Heart left ventricle (tissue), 16 donors: ENCODE data around the gene BRWD1. TPM values are rescaled to one million over a fixed set of nuclear protein-coding genes. Genes with fewer than 3 reads are reported as not detected.
A peak's percentile ranks its signal among the peaks of the same experiment; 100 is the strongest.

Experiments used
- ATAC-seq, 4 donors: fragments of 200-7000 bp; cut with Tn5 transposase; one replicate each; pipeline ENCODE4 v1.9.1; 2020 to 2022; ENCODE audit warnings: moderate library complexity in 4 of 4, mild to moderate bottlenecking in 3 of 4, moderate number of reproducible peaks in 1 of 4
- DNase-seq, 5 donors: peaks; one replicate each; pipeline ENCODE4 v3.0.0-alpha.2; 2020
- H3K27ac ChIP-seq, 12 donors: fragments of 200-600 bp; sonication (generic) in 4 of 12; one replicate each; pipeline versions ENCODE4 v1.5.0 to v1.8.0; 2016 to 2022; ENCODE audit warnings: mild to moderate bottlenecking in 2 of 12
- H3K27me3 ChIP-seq, 9 donors: fragments of 200-600 bp; sonication (generic) in 2 of 9; one replicate each; pipeline versions ENCODE4 v1.5.1 to v1.8.0; 2016 to 2022; ENCODE audit warnings: mild to moderate bottlenecking in 3 of 9
- H3K36me3 ChIP-seq, 9 donors: fragments of 200-600 bp; sonication (generic) in 2 of 9; one replicate each; pipeline versions ENCODE4 v1.5.0 to v1.8.0; 2018 to 2022; ENCODE audit warnings: mild to moderate bottlenecking in 2 of 9
- H3K4me1 ChIP-seq, 12 donors: fragments of 200-600 bp; sonication (generic) in 4 of 12; one replicate each; pipeline versions ENCODE4 v1.5.0 to v1.8.0; 2016 to 2022; ENCODE audit warnings: mild to moderate bottlenecking in 3 of 12
- H3K4me3 ChIP-seq, 12 donors: fragments of 200-600 bp; sonication (generic) in 4 of 12; one replicate each; pipeline versions ENCODE4 v1.5.0 to v1.8.0; 2017 to 2022; ENCODE audit warnings: mild to moderate bottlenecking in 9 of 12, moderate library complexity in 4 of 12
- H3K9me3 ChIP-seq, 12 donors: fragments of 200-600 bp; sonication (generic) in 4 of 12; one replicate each; pipeline versions ENCODE4 v1.5.0 to v1.8.0; 2016 to 2022; ENCODE audit warnings: mild to moderate bottlenecking in 1 of 12
- CTCF ChIP-seq, 12 donors: fragments of 200-600 bp; sonication (generic) in 4 of 12; IDR thresholded peaks; one replicate each; pipeline versions ENCODE4 v1.5.0 to v1.8.0; 2018 to 2022; ENCODE audit warnings: antibody characterized with exemption in 12 of 12, mild to moderate bottlenecking in 5 of 12
- POLR2A ChIP-seq, 2 donors: fragments of 450-650 bp; IDR thresholded peaks; one replicate each; pipeline ENCODE4 v1.6.1; 2017; ENCODE audit warnings: antibody characterized with exemption in 2 of 2, mild to moderate bottlenecking in 2 of 2, moderate library complexity in 2 of 2
- WGBS, 4 donors: extraction: QIAGEN DNeasy Blood & Tissue Kit in 2 of 4; methylation state at CpG; one replicate each; pipeline versions ENCODE4 v1.1.5 to v1.1.7; 2013 to 2018; 5-methylcytosine and 5-hydroxymethylcytosine counted together
- intact Hi-C, 10 donors: fragments of 100-400 bp; cut with DNase I; formaldehyde crosslinking; loops; one replicate each; pipeline versions ENCODE4 v1.11.1 to v1.14.2; 2022
- polyA plus RNA-seq, 2 donors: library from polyadenylated mRNA; stranded (reverse); fragments of 200-250 nt; gene quantifications; one replicate each; pipeline ENCODE4 v1.2.3, GENCODE V29; 2013
- total RNA-seq, 9 donors: library from RNA; depleted of rRNA in 2 of 9; stranded (reverse); fragments of >200 nt in 2 of 9; fragmentation: NEBNext Ultra II Directional in 3 of 9; extraction: Animal tissue kit (Norgen Biotek cat#: 25700) in 3 of 9; gene quantifications; one replicate each; pipeline versions ENCODE4 v1.1.0 to v1.2.4, GENCODE V29; 2016 to 2023
- donor health status: ischemic (EF 13 %, LVEDD 7.1; RV severe dilation, severe dysfunction).
- donor health status: healthy with polysubstance abuse.
- donor health status: DM: no; HTN: yes; CAD: no.
- donor health status: DM: no; HTN: no; CAD: no.
- donor health status: ischemic (EF 25% LVEDD 6.9; RV normal size, moderate dysfunction).
- donor health status: ischemic (EF 25% LVEDD 5.7; RV mildly dilated, moderate dysfunction).
- donor health status: healthy.
- donor health status: DM: yes; HTN: yes; CAD: no.
- donor health status: ischemic (EF 35%, LVEDD 5.7; RV mildly dilated, moderate dysfunction).
- donor health status: nonischemic (EF 11% LVEDD 7.7; RV severe dilation, severe dysfunction).
- donor health status: DM: yes; HTN: yes; CAD: no.
- donor health status: PGD.
- donor health status: ischemic (EF 29% LVEDD 5.4; RV normal size, mild dysfunction).
- donor health status: nonischemic (EF 23%, LVEDD 6.1; RV moderate dilation, normal function).

BRWD1 gene
- total and polyA plus RNA-seq, 11 donors = 9.7 to 44.5 (median 32.0) TPM

GRCh38 chr21:39346671-39347331 lies 33.4 kb upstream of the BRWD1 start:
- Histone ChIP-seq H3K27ac (peak overlapping the region in 8 of 12 donors; percentile 9 to 96 (median 93)), H3K36me3 (peaks cover 0 to 49% (median 38%) of the 10 kb centered on the region in 9 donors), H3K4me3 (peak overlapping the region in 9 of 12 donors; percentile 62 to 93 (median 84)), H3K27me3 (no peaks in the 10 kb centered on the region), H3K4me1 (peaks cover 0 to 40% (median 24%) of the 10 kb centered on the region in 12 donors), H3K9me3 (no peaks in the 10 kb centered on the region)
- intact Hi-C loops = loop anchor here in 5 of 10 donors (2.0 to 5.0 kb wide), 3 partner anchors 32 to 46 kb away; no protein-coding TSS in a partner anchor
- ATAC-seq (no peak), DNase-seq (no peak)
- TF ChIP-seq POLR2A (IDR thresholded peaks at IDR 0.05) (no peak), CTCF (IDR thresholded peaks at IDR 0.05) (no peak)
- 41 to 52% (median 49%) methylated on average over 7 of the region's 7 CpGs for WGBS, 4 donors

- H3K4me1 ChIP-seq = peaks cover 0 to 40% (median 24%) of the 10 kb centered on the region in 12 donors
- intact Hi-C loops = loop anchor here in 5 of 10 donors (2.0 to 5.0 kb wide), 3 partner anchors 31 to 46 kb away; no protein-coding TSS in a partner anchor
- WGBS, 4 donors = 31 to 40% (median 38%) methylated on average over 3 of the region's 3 CpGs
- H3K4me3 ChIP-seq = peak overlapping the region in 2 of 12 donors; percentile 3 to 9
- H3K27ac ChIP-seq = peak overlapping the region in 1 of 12 donors; percentile 9
- ATAC-seq = no peak
- H3K9me3 ChIP-seq = no peaks in the 10 kb centered on the region
- no peak for DNase-seq
- no peaks in the 10 kb centered on the region for H3K27me3 ChIP-seq
- H3K36me3 ChIP-seq = peaks cover 0 to 55% (median 44%) of the 10 kb centered on the region in 9 donors
- no peak for TF ChIP-seq CTCF (IDR thresholded peaks at IDR 0.05)
- TF ChIP-seq POLR2A (IDR thresholded peaks at IDR 0.05) = no peak
Measured at GRCh38 chr21:39346206-39346605, 32.8 kb upstream of the BRWD1 start.

- H3K27ac ChIP-seq = no peak overlapping the region
- 58 to 71% (median 67%) methylated on average over 6 of the region's 6 CpGs for WGBS, 4 donors
Measured at GRCh38 chr21:39345440-39345839, 32.0 kb upstream of the BRWD1 start.

More at GRCh38 chr21:39345440-39345839, 32.0 kb upstream of the BRWD1 start:
- intact Hi-C loops = loop anchor here in 4 of 10 donors (5.0 kb wide), 2 partner anchors 42 to 47 kb away; no protein-coding TSS in a partner anchor
- DNase-seq = no peak
- ATAC-seq = no peak
- H3K27me3 ChIP-seq = no peaks in the 10 kb centered on the region
- peak overlapping the region in 1 of 12 donors; percentile 9 for H3K4me3 ChIP-seq
- H3K4me1 ChIP-seq = peaks cover 0 to 40% (median 24%) of the 10 kb centered on the region in 12 donors
- peaks cover 0 to 60% (median 48%) of the 10 kb centered on the region in 9 donors for H3K36me3 ChIP-seq
- no peaks in the 10 kb centered on the region for H3K9me3 ChIP-seq
- TF ChIP-seq POLR2A (IDR thresholded peaks at IDR 0.05) = no peak
- TF ChIP-seq CTCF (IDR thresholded peaks at IDR 0.05) = no peak
